SK-N-DZ (cell line): Measurements from ENCODE around the gene ZNF511. TPM values are rescaled to one million over a fixed set of nuclear protein-coding genes. Genes with fewer than 3 reads are reported as not detected.
"Not testable (repeated sequence)": the region's sequence is repeated elsewhere in the genome, so short reads cannot be mapped to it uniquely, and the experiment has no call there.

ENCODE experiments used
- DNase-seq: peaks from one replicate; pipeline ENCODE4 v3.0.0-alpha.2; 2015; ENCODE audit warnings: low spot score
- polyA plus RNA-seq, 2 experiments: library from polyadenylated mRNA; depleted of rRNA; stranded (reverse); fragments of >200 nt; gene quantifications; 2 replicates each; pipeline ENCODE4 v1.2.3, GENCODE V29; 2014

ZNF511 gene
- 70.5 and 76.0 TPM in 2 replicates for polyA plus RNA-seq (2014; cell fraction: cytosol; rRNA removed)
- polyA plus RNA-seq (2014; cell fraction: nucleus; rRNA removed) = 86.7 and 89.6 TPM in 2 replicates

- DNase-seq = peak; percentile 81
Observed at GRCh38 chr10:133308421-133309099, at the start of gene ZNF511, which contains the start of gene TUBGCP2. Gene ZNF511 (plus strand): TSS chr10:133308914. CDS start chr10:133308944, 30 bp downstream. Gene TUBGCP2 (minus strand): TSS chr10:133308872. CDS start chr10:133302941, 5,931 bp downstream.

- no peak for DNase-seq
Observed at GRCh38 chr10:133259602-133259989, 49.1 kb upstream of the ZNF511 start.

GRCh38 chr10:133260895-133261725, 47.6 kb upstream of the ZNF511 start:
- peak; percentile 39 for DNase-seq

- DNase-seq = peak; percentile 56
Observed at GRCh38 chr10:133261726-133262325, 46.9 kb upstream of the ZNF511 start.

- no peak for DNase-seq
Observed at GRCh38 chr10:133262696-133263095, 46.0 kb upstream of the ZNF511 start.

- DNase-seq = no peak
Observed at GRCh38 chr10:133263674-133264073, 45.0 kb upstream of the ZNF511 start.

- DNase-seq = no peak
Observed at GRCh38 chr10:133264461-133264860, 44.3 kb upstream of the ZNF511 start.

- DNase-seq = not testable (repeated sequence)
Observed at GRCh38 chr10:133265052-133265451, 43.7 kb upstream of the ZNF511 start.

- DNase-seq = no peak
Observed at GRCh38 chr10:133266056-133266795, 42.5 kb upstream of the ZNF511 start.

- DNase-seq = no peak
Observed at GRCh38 chr10:133267293-133267692, 41.4 kb upstream of the ZNF511 start.

GRCh38 chr10:133267829-133268228, 40.9 kb upstream of the ZNF511 start:
- no peak for DNase-seq

GRCh38 chr10:133268532-133268931, 40.2 kb upstream of the ZNF511 start:
- DNase-seq = no peak

- DNase-seq = no peak
Observed at GRCh38 chr10:133269367-133269766, 39.3 kb upstream of the ZNF511 start.

GRCh38 chr10:133270204-133270603, 38.5 kb upstream of the ZNF511 start:
- no peak for DNase-seq

GRCh38 chr10:133270773-133271297, 37.9 kb upstream of the ZNF511 start:
- no peak for DNase-seq

GRCh38 chr10:133271521-133272300, 37.0 kb upstream of the ZNF511 start:
- no peak for DNase-seq

- DNase-seq = no peak
Observed at GRCh38 chr10:133272301-133272963, 36.3 kb upstream of the ZNF511 start.

GRCh38 chr10:133272964-133273420, 35.7 kb upstream of the ZNF511 start:
- no peak for DNase-seq

- no peak for DNase-seq
Observed at GRCh38 chr10:133273534-133274143, 35.1 kb upstream of the ZNF511 start.
